ENCODE results near the gene TNXB.
"Not testable (repeated sequence)": the region's sequence is repeated elsewhere in the genome, so short reads cannot be mapped to it uniquely, and the experiment has no call there.

The TNXB gene

GRCh38 chr6:32038878-32039277 lies 70.3 kb downstream of the TNXB start:
- not testable (repeated sequence) for DNase-seq (ENCODE audit: low read depth)

GRCh38 chr6:32037598-32038524 lies 71.3 kb downstream of the TNXB start, which contains the start of gene CYP21A2:
CYP21A2 (plus strand) TSS chr6:32038415; CDS start chr6:32038423, 8 bp downstream.
- not testable (repeated sequence) for DNase-seq (ENCODE audit: low read depth)

- not testable (repeated sequence) for DNase-seq (ENCODE audit: low read depth)
Observed at GRCh38 chr6:32037136-32037535, 72.0 kb downstream of the TNXB start.

- DNase-seq (ENCODE audit: low read depth): not testable (repeated sequence)
Observed at GRCh38 chr6:32035283-32036013, 73.7 kb downstream of the TNXB start.

- not testable (repeated sequence) for DNase-seq (ENCODE audit: low read depth)
Observed at GRCh38 chr6:32029553-32029952, 79.6 kb downstream of the TNXB start.

- DNase-seq (ENCODE audit: low read depth): not testable (repeated sequence)
Observed at GRCh38 chr6:32028631-32029030, 80.5 kb downstream of the TNXB start.

GRCh38 chr6:32022100-32022499 lies 87.0 kb downstream of the TNXB start:
- DNase-seq (ENCODE audit: low read depth): not testable (repeated sequence)

- DNase-seq (ENCODE audit: low read depth): not testable (repeated sequence)
Observed at GRCh38 chr6:32014547-32014946, 94.6 kb downstream of the TNXB start, which contains the start of gene C4B. C4B (plus strand) TSS chr6:32014795; CDS start chr6:32014846, 51 bp downstream.

- not testable (repeated sequence) for DNase-seq (ENCODE audit: low read depth)
Observed at GRCh38 chr6:32013738-32014137, 95.4 kb downstream of the TNXB start.

- not testable (repeated sequence) for DNase-seq (ENCODE audit: low read depth)
Observed at GRCh38 chr6:32012941-32013617, 96.1 kb downstream of the TNXB start.

GRCh38 chr6:32010856-32011530 lies 98.1 kb downstream of the TNXB start:
- not testable (repeated sequence) for DNase-seq (ENCODE audit: low read depth)

- not testable (repeated sequence) for DNase-seq (ENCODE audit: low read depth)
Observed at GRCh38 chr6:32009537-32009936, 99.6 kb downstream of the TNXB start.

GRCh38 chr6:32008616-32009015 lies 100.5 kb downstream of the TNXB start:
- not testable (repeated sequence) for DNase-seq (ENCODE audit: low read depth)

GRCh38 chr6:32008037-32008436 lies 101.1 kb downstream of the TNXB start:
- not testable (repeated sequence) for DNase-seq (ENCODE audit: low read depth)

- not testable (repeated sequence) for DNase-seq (ENCODE audit: low read depth)
Observed at GRCh38 chr6:32007086-32007485, 102.1 kb downstream of the TNXB start.

GRCh38 chr6:32005991-32006529 lies 103.1 kb downstream of the TNXB start:
- DNase-seq (ENCODE audit: low read depth): not testable (repeated sequence)

GRCh38 chr6:32005538-32005880 lies 103.6 kb downstream of the TNXB start:
- not testable (repeated sequence) for DNase-seq (ENCODE audit: low read depth)

GRCh38 chr6:32004864-32005537 lies 104.1 kb downstream of the TNXB start:
- not testable (repeated sequence) for DNase-seq (ENCODE audit: low read depth)

GRCh38 chr6:32004393-32004792 lies 104.7 kb downstream of the TNXB start:
- DNase-seq (ENCODE audit: low read depth): not testable (repeated sequence)

GRCh38 chr6:32003301-32003700 lies 105.8 kb downstream of the TNXB start:
- DNase-seq (ENCODE audit: low read depth): not testable (repeated sequence)
